Gastroesophageal sphincter (tissue), 4 donors: ENCODE results near the gene COL5A1. TPM values are rescaled to one million over a fixed set of nuclear protein-coding genes. Genes with fewer than 3 reads are reported as not detected.
A peak's percentile ranks its signal among the peaks of the same experiment; 100 is the strongest.
"Not testable (repeated sequence)": the region's sequence is repeated elsewhere in the genome, so short reads cannot be mapped to it uniquely, and the experiment has no call there.

Experiments used
- ATAC-seq: fragments of 150-250 bp; one replicate; pipeline ENCODE4 v1.9.1; 2016; ENCODE audit warnings: mild to moderate bottlenecking, moderate library complexity
- H3K27ac ChIP-seq, 4 donors: fragments of 200-600 bp; sonication (generic) in 3 of 4; 1 replicate in 3 of 4; 2 replicates in 1 of 4; pipeline ENCODE4 v1.5.1; 2016 to 2019
- H3K27me3 ChIP-seq: fragments of 200-600 bp; sonication (generic); one replicate; pipeline ENCODE4 v1.5.1; 2019
- H3K36me3 ChIP-seq, 2 donors: fragments of 200-600 bp; sonication (generic); one replicate each; pipeline ENCODE4 v1.5.1; 2019; ENCODE audit warnings: control low read depth in 1 of 2
- H3K4me1 ChIP-seq, 3 donors: fragments of 200-600 bp; sonication (generic); 1 replicate in 2 of 3; 2 replicates in 1 of 3; pipeline ENCODE4 v1.5.1; 2016 to 2019; ENCODE audit warnings: control low read depth in 2 of 3
- H3K4me3 ChIP-seq, 2 donors: fragments of 200-600 bp; sonication (generic); one replicate each; pipeline ENCODE4 v1.5.1; 2019; ENCODE audit warnings: mild to moderate bottlenecking in 1 of 2, moderate library complexity in 1 of 2
- H3K9me3 ChIP-seq, 3 donors: fragments of 200-600 bp; sonication (generic); one replicate each; pipeline ENCODE4 v1.5.1; 2017 to 2019; ENCODE audit warnings: control low read depth in 2 of 3
- CTCF ChIP-seq, 4 experiments: fragments of 200-600 bp in 2 of 4; fragments of 450-650 bp in 2 of 4; sonication (generic) in 1 of 4; IDR thresholded peaks; one replicate each; pipeline ENCODE4 v1.5.1; 2017 to 2019; ENCODE audit warnings: antibody characterized with exemption in 4 of 4, mild to moderate bottlenecking in 2 of 4, moderate library complexity in 2 of 4
- EP300 ChIP-seq: sonication (generic); formaldehyde crosslinking; IDR thresholded peaks from one replicate; pipeline ENCODE4 v1.6.1; 2017; ENCODE audit warnings: antibody characterized with exemption, mild to moderate bottlenecking
- POLR2A ChIP-seq, 2 donors: fragments of 450-650 bp; IDR thresholded peaks; one replicate each; pipeline ENCODE4 v1.6.1; 2017; ENCODE audit warnings: antibody characterized with exemption in 2 of 2, mild to moderate bottlenecking in 2 of 2, moderate library complexity in 1 of 2
- POLR2AphosphoS5 ChIP-seq: sonication (generic); formaldehyde crosslinking; IDR thresholded peaks from one replicate; pipeline ENCODE4 v1.6.1; 2017; ENCODE audit warnings: antibody characterized with exemption
- WGBS, 2 donors: methylation state at CpG; one replicate each; pipeline ENCODE4 v1.1.5; 2018; ENCODE audit warnings: low coverage in 1 of 2; 5-methylcytosine and 5-hydroxymethylcytosine counted together
- total RNA-seq, 4 donors: library from RNA; depleted of rRNA; stranded (reverse); fragments of >200 nt; gene quantifications; one replicate each; pipeline ENCODE4 v1.1.0, GENCODE V29; 2016

The COL5A1 gene
- total RNA-seq, 4 donors from 2014 or later, result 48.5 to 86.4 (median 74.9) TPM

GRCh38 chr9:134684375-134684723 lies 42.7 kb downstream of the COL5A1 start:
- no peaks in the 10 kb centered on the region for H3K9me3 ChIP-seq
- WGBS, 2 donors, result 100% methylated on average over 1 of the region's 3 CpGs; no CpG with 5 or more reads in 1 of the 2 donors
- H3K4me1 ChIP-seq, result peaks cover 0 to 65% (median 25%) of the 10 kb centered on the region in 3 donors
- TF ChIP-seq POLR2AphosphoS5 (no peak), EP300 (no peak), POLR2A (IDR thresholded peaks at IDR 0.05) (no peak), CTCF (IDR thresholded peaks at IDR 0.05) (no peak)
- H3K4me3 ChIP-seq, result no peak overlapping the region
- H3K27ac ChIP-seq, result peak overlapping the region in 2 of 4 donors; percentile 31 to 55
- no peak for ATAC-seq
- H3K27me3 ChIP-seq, result no peaks in the 10 kb centered on the region
- no peaks in the 10 kb centered on the region for H3K36me3 ChIP-seq

GRCh38 chr9:134684941-134685340 lies 43.3 kb downstream of the COL5A1 start:
- ATAC-seq, H3K36me3 ChIP-seq, H3K27ac ChIP-seq, H3K4me3 ChIP-seq, H3K9me3 ChIP-seq, H3K27me3 ChIP-seq: not testable (repeated sequence)
- peaks cover 0 to 69% (median 30%) of the 10 kb centered on the region in 3 donors for H3K4me1 ChIP-seq

GRCh38 chr9:134685784-134686183 lies 44.2 kb downstream of the COL5A1 start:
- ATAC-seq, result no peak
- Histone ChIP-seq H3K4me3 (no peak overlapping the region), H3K27me3 (no peaks in the 10 kb centered on the region), H3K9me3 (no peaks in the 10 kb centered on the region), H3K4me1 (peaks cover 0 to 69% (median 28%) of the 10 kb centered on the region in 3 donors), H3K27ac (no peak overlapping the region), H3K36me3 (peaks cover 0 to under 1% of the 10 kb centered on the region in 2 donors)
- TF ChIP-seq EP300 (no peak), POLR2AphosphoS5 (no peak), POLR2A (IDR thresholded peaks at IDR 0.05) (no peak), CTCF (IDR thresholded peaks at IDR 0.05) (no peak)
- WGBS, 2 donors, result 87 to 89% methylated on average over 3 of the region's 3 CpGs

GRCh38 chr9:134686896-134687295 lies 45.3 kb downstream of the COL5A1 start:
- Histone ChIP-seq H3K4me3 (no peak overlapping the region), H3K27ac (no peak overlapping the region), H3K9me3 (no peaks in the 10 kb centered on the region), H3K36me3 (peaks cover 0 to 12% of the 10 kb centered on the region in 2 donors), H3K4me1 (peaks cover 0 to 69% (median 17%) of the 10 kb centered on the region in 3 donors), H3K27me3 (no peaks in the 10 kb centered on the region)
- ATAC-seq, result no peak
- TF ChIP-seq CTCF (IDR thresholded peaks at IDR 0.05), result no peak
- WGBS, 2 donors, result 83 to 100% methylated on average over 1 of the region's 9 CpGs

GRCh38 chr9:134687556-134687955 lies 46.0 kb downstream of the COL5A1 start:
- no peak for TF ChIP-seq POLR2A (IDR thresholded peaks at IDR 0.05)
- no peak for TF ChIP-seq CTCF (IDR thresholded peaks at IDR 0.05)
- no peak for TF ChIP-seq EP300
- TF ChIP-seq POLR2AphosphoS5, result no peak
- no peak overlapping the region for H3K4me3 ChIP-seq
- peaks cover 0 to 65% (median 13%) of the 10 kb centered on the region in 3 donors for H3K4me1 ChIP-seq
- no peak for ATAC-seq
- WGBS, 2 donors, result 72 to 85% methylated on average over 6 to 7 of the region's 10 CpGs
- H3K36me3 ChIP-seq, result peaks cover 0 to 18% of the 10 kb centered on the region in 2 donors
- H3K27ac ChIP-seq, result peak overlapping the region in 2 of 4 donors; percentile 12 to 14
- H3K27me3 ChIP-seq, result no peaks in the 10 kb centered on the region
- H3K9me3 ChIP-seq, result no peaks in the 10 kb centered on the region

GRCh38 chr9:134688231-134688630 lies 46.6 kb downstream of the COL5A1 start:
- no peak overlapping the region for H3K4me3 ChIP-seq
- TF ChIP-seq EP300 (no peak), POLR2AphosphoS5 (no peak), CTCF (IDR thresholded peaks at IDR 0.05) (no peak), POLR2A (IDR thresholded peaks at IDR 0.05) (no peak)
- H3K27ac ChIP-seq, result peak overlapping the region in 2 of 4 donors; percentile 30 to 52
- no peaks in the 10 kb centered on the region for H3K9me3 ChIP-seq
- no peaks in the 10 kb centered on the region for H3K27me3 ChIP-seq
- WGBS, 2 donors, result 100% methylated on average over 1 of the region's 15 CpGs; no CpG with 5 or more reads in 1 of the 2 donors
- ATAC-seq, result no peak
- peaks cover 0 to 58% (median 13%) of the 10 kb centered on the region in 3 donors for H3K4me1 ChIP-seq
- H3K36me3 ChIP-seq, result peaks cover 0 to 21% of the 10 kb centered on the region in 2 donors
